OCI-LY3 (cell line): Measurements from ENCODE around the gene UBQLNL.

Source experiments
- CTCF ChIP-seq: fragments of 200-600, 300-600 bp; sonication (generic); IDR thresholded peaks from 2 replicates; pipeline ENCODE4 v1.5.1; 2014; ENCODE audit warnings: antibody characterized with exemption, low read length, low read depth
- EZH2phosphoT487 ChIP-seq: fragments of 200-600 bp; shearing (Covaris generic); IDR thresholded peaks from 2 replicates; pipeline ENCODE4 v1.6.1; 2018; ENCODE audit warnings: antibody characterized with exemption, mixed run types, low read depth

DNA sequence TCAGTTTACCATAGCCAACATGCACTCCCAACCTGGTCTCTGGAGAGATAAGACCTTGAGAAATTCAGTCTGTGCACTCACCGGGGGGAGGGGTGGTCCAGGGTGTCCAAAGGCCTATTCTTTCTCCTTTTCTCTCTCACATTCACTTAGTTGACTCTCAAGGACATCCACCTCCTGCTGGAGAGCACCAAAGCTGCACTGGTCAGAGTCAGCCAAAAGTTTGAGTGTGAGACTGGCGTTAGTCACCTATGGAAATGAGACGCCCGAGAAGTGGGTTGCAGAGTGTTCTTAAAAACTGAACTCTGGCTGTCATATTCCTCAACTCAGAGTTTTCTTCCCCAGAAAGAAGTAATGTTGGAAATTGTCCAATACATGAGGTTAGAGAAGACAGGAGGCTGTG lies 5.0 kb upstream of the UBQLNL start:
- no peak for TF ChIP-seq CTCF
- TF ChIP-seq EZH2phosphoT487, result no peak
